Measurements from ENCODE around the gene BBS10.
"Not testable (repeated sequence)": the region's sequence is repeated elsewhere in the genome, so short reads cannot be mapped to it uniquely, and the experiment has no call there.

BBS10 gene

DNA sequence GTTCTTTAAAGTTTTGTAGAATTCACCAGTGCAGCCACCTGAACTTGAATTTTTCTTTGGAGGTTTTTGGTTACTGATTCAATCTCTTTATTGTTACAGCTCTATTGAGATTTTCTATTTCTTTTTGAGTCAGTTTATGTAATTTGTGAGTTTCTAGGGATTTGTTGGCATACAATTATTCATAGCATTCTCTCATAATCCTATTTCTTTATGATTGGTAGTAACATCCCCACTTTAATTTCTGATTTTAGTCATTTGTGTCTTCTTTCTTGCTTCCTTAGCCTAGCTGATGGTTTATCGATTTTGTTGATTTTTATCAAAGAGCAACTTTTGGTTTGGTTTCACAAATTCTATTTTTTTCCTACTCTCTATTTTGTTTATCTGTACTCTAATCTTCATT lies 17.9 kb upstream of the BBS10 start:
- H3K36me3 ChIP-seq = peaks cover 78% of the 10 kb centered on the region

DNA sequence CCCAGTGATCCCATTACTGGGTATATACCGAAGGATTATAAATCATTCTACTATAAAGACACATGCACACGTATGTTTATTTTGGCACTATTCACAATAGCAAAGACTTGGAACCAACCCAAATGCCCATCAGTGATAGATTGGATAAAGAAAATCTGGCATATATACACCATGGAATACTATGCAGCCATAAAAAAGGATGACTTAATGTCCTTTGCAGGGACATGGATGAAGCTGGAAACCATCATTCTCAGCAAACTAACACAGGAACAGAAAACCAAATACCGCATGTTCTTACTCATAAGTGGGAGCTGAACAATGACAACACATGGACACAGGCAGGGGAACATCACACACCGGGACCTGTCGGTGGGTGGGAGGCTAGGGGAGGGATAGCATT lies 15.9 kb upstream of the BBS10 start:
- H3K4me1 ChIP-seq (ENCODE audit: control insufficient read depth in 1 of 2, insufficient read depth in 1 of 2, low read depth in 1 of 2, low read length in 1 of 2); H3K27me3 ChIP-seq; H3K4me3 ChIP-seq (ENCODE audit: low read depth in 1 of 2, low read length in 1 of 2); H3K9me3 ChIP-seq; H3K27ac ChIP-seq: not testable (repeated sequence)
- peaks cover 74% of the 10 kb centered on the region for H3K36me3 ChIP-seq

More for the DNA sequence above, 17.9 kb upstream of the BBS10 start:
- H3K4me1 ChIP-seq (ENCODE audit: control insufficient read depth in 1 of 2, insufficient read depth in 1 of 2, low read depth in 1 of 2, low read length in 1 of 2) = no peaks in the 10 kb centered on the region
- no peaks in the 10 kb centered on the region for H3K27me3 ChIP-seq
- TF ChIP-seq, protein P1, sequence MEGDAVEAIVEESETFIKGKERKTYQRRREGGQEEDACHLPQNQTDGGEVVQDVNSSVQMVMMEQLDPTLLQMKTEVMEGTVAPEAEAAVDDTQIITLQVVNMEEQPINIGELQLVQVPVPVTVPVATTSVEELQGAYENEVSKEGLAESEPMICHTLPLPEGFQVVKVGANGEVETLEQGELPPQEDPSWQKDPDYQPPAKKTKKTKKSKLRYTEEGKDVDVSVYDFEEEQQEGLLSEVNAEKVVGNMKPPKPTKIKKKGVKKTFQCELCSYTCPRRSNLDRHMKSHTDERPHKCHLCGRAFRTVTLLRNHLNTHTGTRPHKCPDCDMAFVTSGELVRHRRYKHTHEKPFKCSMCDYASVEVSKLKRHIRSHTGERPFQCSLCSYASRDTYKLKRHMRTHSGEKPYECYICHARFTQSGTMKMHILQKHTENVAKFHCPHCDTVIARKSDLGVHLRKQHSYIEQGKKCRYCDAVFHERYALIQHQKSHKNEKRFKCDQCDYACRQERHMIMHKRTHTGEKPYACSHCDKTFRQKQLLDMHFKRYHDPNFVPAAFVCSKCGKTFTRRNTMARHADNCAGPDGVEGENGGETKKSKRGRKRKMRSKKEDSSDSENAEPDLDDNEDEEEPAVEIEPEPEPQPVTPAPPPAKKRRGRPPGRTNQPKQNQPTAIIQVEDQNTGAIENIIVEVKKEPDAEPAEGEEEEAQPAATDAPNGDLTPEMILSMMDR (IDR thresholded peaks at IDR 0.05) = no peak
- H3K4me3 ChIP-seq (ENCODE audit: low read depth in 1 of 2, low read length in 1 of 2) = no peak overlapping the region
- no peaks in the 10 kb centered on the region for H3K9me3 ChIP-seq
- no peak overlapping the region for H3K27ac ChIP-seq

- Histone ChIP-seq H3K27me3 (no peaks in the 10 kb centered on the region), H3K9me3 (no peaks in the 10 kb centered on the region), H3K4me1 (ENCODE audit: control insufficient read depth in 1 of 2, insufficient read depth in 1 of 2, low read depth in 1 of 2, low read length in 1 of 2) (no peaks in the 10 kb centered on the region), H3K4me3 (ENCODE audit: low read depth in 1 of 2, low read length in 1 of 2) (no peak overlapping the region), H3K36me3 (peaks cover 74% of the 10 kb centered on the region), H3K27ac (no peak overlapping the region)
- TF ChIP-seq, protein P1 (IDR thresholded peaks at IDR 0.05) = no peak
These were observed 12.1 kb upstream of the BBS10 start for GRCh38 chr12:76360316-76360715.

DNA sequence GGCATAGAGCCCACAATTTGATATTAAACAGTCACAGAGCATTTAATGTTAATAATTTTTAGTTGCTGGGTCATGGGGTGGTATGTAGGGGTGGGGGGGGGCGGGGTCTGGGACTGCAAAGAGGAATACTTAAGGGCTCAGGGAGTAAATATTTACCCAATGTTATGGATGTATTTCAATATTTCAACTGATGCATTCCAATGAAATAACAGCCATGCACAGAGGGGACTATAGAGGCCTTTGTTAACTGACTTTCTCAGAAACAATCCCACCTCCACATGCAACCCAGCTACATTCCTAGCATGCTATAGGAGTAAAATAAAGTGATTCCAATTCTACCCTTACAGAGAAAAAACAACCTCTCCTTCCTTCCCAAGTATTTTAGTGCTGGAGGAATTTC lies 7.9 kb upstream of the BBS10 start:
- H3K27ac ChIP-seq = no peak overlapping the region
- H3K27me3 ChIP-seq = no peaks in the 10 kb centered on the region
- no peak overlapping the region for H3K4me3 ChIP-seq (ENCODE audit: low read depth in 1 of 2, low read length in 1 of 2)
- H3K9me3 ChIP-seq = no peaks in the 10 kb centered on the region
- TF ChIP-seq, protein P1 (IDR thresholded peaks at IDR 0.05) = no peak
- peaks cover 66% of the 10 kb centered on the region for H3K36me3 ChIP-seq
- H3K4me1 ChIP-seq (ENCODE audit: control insufficient read depth in 1 of 2, insufficient read depth in 1 of 2, low read depth in 1 of 2, low read length in 1 of 2) = no peaks in the 10 kb centered on the region

- Histone ChIP-seq H3K4me3 (ENCODE audit: low read depth in 1 of 2, low read length in 1 of 2) (peak overlapping the region; percentile 74 to 80), H3K36me3 (peaks cover 10% of the 10 kb centered on the region), H3K9me3 (no peaks in the 10 kb centered on the region), H3K27ac (peak overlapping the region; percentile 87), H3K27me3 (no peaks in the 10 kb centered on the region), H3K4me1 (ENCODE audit: control insufficient read depth in 1 of 2, insufficient read depth in 1 of 2, low read depth in 1 of 2, low read length in 1 of 2) (peaks cover 17 to 18% of the 10 kb centered on the region in 2 experiments)
- TF ChIP-seq, protein P1 (IDR thresholded peaks at IDR 0.05) = no peak
These were observed 1.3 kb downstream of the BBS10 start for GRCh38 chr12:76346798-76347420.

DNA sequence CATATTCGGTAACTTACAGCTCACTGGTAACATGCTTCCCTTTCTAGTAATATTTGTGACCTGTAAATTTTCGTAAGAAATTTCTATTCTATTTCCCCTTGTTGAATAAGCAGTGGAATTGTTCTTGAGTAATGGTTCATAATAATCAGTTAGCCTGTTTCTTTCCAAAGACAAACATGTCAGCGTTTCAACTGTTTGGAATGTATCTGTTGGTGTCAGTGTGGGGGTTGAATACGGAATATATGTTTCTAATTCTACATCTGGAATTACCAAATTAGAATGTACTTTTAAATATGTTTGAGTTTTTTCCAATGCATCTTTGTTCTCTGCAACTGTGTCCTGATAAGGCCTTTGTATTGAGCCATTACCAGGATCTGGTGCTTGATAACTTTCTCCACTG lies 2.0 kb downstream of the BBS10 start:
- H3K27ac ChIP-seq = no peak overlapping the region
- no peaks in the 10 kb centered on the region for H3K9me3 ChIP-seq
- no peaks in the 10 kb centered on the region for H3K27me3 ChIP-seq
- peaks cover 17 to 18% of the 10 kb centered on the region in 2 experiments for H3K4me1 ChIP-seq (ENCODE audit: control insufficient read depth in 1 of 2, insufficient read depth in 1 of 2, low read depth in 1 of 2, low read length in 1 of 2)
- no peak overlapping the region for H3K4me3 ChIP-seq (ENCODE audit: low read depth in 1 of 2, low read length in 1 of 2)
- TF ChIP-seq, protein P1 (IDR thresholded peaks at IDR 0.05) = no peak
- H3K36me3 ChIP-seq = peaks cover 7% of the 10 kb centered on the region
